ENCODE data around the gene TNFRSF19.

TNFRSF19 gene

DNA sequence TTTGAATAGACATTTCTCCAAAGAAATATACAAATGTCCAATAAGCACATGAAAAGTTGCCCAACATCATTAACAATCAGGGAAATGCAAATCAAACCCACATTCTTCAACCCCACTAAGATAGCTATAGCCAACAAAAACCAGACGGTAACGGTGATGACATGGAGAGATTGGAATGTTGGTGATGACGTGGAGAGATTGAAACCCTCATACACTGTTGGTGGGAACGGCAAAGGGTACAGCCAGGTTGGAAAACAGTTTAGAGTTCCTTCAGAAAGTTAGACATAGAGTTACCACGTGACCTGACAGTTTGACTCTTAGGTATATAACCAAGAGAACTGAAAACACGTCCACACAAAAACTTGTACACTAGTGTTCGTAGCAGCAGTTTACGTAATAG, 48.1 kb downstream of the TNFRSF19 start:
- TF ChIP-seq, protein P1, sequence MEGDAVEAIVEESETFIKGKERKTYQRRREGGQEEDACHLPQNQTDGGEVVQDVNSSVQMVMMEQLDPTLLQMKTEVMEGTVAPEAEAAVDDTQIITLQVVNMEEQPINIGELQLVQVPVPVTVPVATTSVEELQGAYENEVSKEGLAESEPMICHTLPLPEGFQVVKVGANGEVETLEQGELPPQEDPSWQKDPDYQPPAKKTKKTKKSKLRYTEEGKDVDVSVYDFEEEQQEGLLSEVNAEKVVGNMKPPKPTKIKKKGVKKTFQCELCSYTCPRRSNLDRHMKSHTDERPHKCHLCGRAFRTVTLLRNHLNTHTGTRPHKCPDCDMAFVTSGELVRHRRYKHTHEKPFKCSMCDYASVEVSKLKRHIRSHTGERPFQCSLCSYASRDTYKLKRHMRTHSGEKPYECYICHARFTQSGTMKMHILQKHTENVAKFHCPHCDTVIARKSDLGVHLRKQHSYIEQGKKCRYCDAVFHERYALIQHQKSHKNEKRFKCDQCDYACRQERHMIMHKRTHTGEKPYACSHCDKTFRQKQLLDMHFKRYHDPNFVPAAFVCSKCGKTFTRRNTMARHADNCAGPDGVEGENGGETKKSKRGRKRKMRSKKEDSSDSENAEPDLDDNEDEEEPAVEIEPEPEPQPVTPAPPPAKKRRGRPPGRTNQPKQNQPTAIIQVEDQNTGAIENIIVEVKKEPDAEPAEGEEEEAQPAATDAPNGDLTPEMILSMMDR (IDR thresholded peaks at IDR 0.05) = no peak
- Histone ChIP-seq H3K4me3 (no peak overlapping the region), H3K27ac (no peak overlapping the region)
- DNase-seq (ENCODE audit: low spot score) = no peak

DNA sequence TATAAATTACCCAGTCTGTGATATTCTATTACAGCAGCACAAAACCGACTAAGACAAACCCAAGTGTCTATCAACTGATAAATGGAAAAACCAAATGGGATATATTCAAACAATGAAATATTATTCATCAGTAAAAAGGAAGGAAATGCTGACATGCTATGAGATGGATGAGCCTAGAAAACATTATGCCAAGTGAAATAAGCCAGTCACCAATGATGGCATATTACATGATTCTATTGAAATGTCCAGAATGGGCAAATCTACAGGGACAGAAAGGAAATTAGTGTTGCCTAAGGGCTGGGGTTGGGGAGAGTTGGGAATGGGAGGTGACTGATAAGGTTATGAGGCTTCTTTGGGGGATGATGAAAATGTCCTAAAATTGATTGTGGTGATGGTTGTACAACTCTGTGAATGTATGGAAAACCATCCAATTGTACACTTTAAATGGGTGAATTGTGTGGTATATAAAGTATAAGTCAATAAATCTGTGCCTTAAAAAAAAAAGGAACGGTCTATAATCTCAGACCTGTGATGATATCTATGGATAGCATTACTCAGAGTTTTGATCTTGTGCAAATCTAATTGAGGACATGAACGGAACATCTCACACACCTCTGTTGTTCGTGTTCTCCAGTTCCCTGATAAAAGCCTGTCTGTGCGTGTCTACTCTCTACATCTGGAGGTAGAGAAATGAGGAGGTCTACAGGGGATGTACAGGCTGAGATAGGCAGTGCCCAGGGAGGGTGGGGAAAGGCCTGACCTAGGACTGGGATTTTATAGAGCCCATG, 49.0 kb downstream of the TNFRSF19 start:
- no peak overlapping the region for H3K27ac ChIP-seq

DNA sequence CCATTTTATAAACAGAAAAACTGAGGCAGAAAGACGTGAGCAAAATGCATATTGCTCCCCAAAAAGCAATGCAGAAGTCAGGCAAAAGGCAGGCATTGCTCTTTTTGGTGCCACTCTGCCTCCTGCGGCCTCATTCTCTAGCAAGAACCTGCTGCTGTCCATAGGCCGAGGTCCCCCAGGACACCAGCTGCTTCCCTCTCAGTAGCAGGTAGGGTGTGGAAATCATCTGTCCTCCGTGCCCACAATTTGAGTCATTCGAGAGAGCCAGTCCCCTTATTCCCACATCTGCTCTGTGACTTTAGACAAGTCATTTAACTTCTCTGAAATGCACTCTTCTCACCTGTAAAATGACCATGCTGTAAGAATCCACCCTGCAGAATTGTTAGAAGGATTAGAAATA, 50.0 kb downstream of the TNFRSF19 start:
- H3K27ac ChIP-seq = no peak overlapping the region
- TF ChIP-seq, protein P1 (IDR thresholded peaks at IDR 0.05) = no peak
- no peak overlapping the region for H3K4me3 ChIP-seq
- DNase-seq (ENCODE audit: low spot score) = no peak

More for the DNA sequence above, 49.0 kb downstream of the TNFRSF19 start:
- TF ChIP-seq, protein P1 (IDR thresholded peaks at IDR 0.05) = no peak
- H3K4me3 ChIP-seq = no peak overlapping the region
- no peak for DNase-seq (ENCODE audit: low spot score)

DNA sequence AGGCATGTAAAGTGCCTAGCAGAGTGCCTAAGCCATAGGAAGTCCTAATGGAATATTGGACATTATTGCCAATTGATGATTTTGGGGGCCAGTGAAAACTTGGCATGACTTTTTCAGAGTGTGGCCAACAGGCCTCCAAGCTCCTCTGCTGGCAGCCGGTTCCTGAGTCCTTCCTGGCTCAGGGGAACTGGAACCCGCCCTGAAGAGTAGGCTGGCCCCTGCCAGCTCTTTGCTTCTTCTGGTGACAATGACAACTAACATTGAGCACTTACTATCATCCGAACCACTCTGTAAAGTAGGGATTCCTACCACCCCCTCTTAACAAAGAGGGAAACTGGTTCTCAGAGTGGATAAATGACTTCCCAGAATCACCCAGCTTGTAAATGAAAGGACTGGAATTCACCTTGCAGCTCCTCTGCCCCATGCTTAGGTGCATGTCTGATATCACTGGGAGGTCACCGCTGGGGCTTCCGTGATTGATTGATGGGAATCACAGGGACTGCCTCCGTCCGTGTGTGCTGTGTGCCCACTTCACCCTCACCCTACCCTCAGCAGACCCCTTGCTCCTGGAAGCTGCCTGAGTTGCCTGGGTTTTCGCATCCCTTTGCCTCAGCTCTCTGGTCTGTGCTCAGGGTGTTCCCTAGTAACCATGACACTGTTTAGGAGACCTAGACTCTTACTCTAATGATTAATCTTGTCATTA, 50.6 kb downstream of the TNFRSF19 start:
- no peak for DNase-seq (ENCODE audit: low spot score)
- Histone ChIP-seq H3K27ac (no peak overlapping the region), H3K4me3 (no peak overlapping the region)
- TF ChIP-seq, protein P1 (IDR thresholded peaks at IDR 0.05) = no peak

DNA sequence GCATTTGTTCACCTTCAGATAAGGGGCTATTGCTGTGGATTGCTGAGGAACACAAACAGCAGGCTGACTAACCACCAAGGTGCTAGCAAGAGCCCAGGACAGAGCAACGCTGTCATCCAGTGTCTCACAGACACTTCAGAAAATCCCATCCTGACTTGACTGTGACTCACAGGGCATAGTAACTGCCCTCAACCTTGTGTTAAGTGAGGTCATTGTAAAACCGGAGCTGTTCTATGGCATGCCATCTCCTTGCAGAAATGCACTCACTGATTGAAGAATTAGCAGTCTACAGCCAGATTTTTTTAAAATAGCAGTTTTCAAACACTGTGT, 51.1 kb downstream of the TNFRSF19 start:
- H3K4me3 ChIP-seq = no peak overlapping the region
- no peak for DNase-seq (ENCODE audit: low spot score)
- H3K27ac ChIP-seq = no peak overlapping the region
- TF ChIP-seq, protein P1 (IDR thresholded peaks at IDR 0.05) = no peak

DNA sequence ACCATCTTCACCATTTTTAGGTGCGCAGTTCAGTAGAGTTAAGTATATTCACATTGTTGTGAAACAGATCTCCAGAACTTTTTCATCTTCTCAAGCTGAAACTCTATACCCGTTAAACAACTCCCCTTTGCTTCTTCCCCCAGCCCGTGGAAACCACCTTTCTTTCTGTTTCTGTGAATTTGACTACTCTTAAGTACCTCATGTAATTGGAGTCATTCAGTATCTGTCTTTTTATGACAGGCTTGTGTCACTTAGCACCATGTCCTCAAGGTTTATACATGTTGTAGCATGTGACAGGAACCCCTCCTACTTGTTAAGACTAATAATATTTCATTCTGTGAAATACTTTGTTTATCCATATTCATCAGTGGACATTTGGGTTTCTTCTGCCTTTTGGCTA, 52.8 kb downstream of the TNFRSF19 start:
- H3K27ac ChIP-seq = no peak overlapping the region
- TF ChIP-seq, protein P1 (IDR thresholded peaks at IDR 0.05) = no peak
- DNase-seq (ENCODE audit: low spot score) = no peak
- H3K4me3 ChIP-seq = no peak overlapping the region

DNA sequence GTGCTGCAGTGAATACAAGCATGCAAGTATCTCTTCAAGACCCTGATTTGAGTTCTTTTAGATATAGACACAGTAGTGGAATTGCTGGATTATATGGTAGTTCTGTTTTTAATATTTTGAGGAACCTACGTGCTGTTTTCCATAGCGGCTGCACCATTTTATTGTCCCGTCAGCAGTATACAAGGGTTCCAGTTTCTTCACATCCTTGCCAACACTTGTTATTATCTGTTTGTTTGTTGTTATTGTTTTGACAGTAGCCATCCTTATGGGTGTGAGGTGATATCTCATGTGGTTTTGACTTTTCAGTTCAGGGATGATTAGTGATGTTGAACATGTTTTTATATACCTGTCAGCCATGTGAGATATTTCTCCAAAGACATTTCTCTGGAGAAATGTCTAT, 53.2 kb downstream of the TNFRSF19 start:
- TF ChIP-seq, protein P1 (IDR thresholded peaks at IDR 0.05) = no peak
- no peak for DNase-seq (ENCODE audit: low spot score)

More for the DNA sequence above, 53.2 kb downstream of the TNFRSF19 start:
- Histone ChIP-seq H3K4me3 (no peak overlapping the region), H3K27ac (no peak overlapping the region)
